ENCODE measurements around the gene SHLD1.
"Not testable (repeated sequence)": the region's sequence is repeated elsewhere in the genome, so short reads cannot be mapped to it uniquely, and the experiment has no call there.

SHLD1 gene

DNA sequence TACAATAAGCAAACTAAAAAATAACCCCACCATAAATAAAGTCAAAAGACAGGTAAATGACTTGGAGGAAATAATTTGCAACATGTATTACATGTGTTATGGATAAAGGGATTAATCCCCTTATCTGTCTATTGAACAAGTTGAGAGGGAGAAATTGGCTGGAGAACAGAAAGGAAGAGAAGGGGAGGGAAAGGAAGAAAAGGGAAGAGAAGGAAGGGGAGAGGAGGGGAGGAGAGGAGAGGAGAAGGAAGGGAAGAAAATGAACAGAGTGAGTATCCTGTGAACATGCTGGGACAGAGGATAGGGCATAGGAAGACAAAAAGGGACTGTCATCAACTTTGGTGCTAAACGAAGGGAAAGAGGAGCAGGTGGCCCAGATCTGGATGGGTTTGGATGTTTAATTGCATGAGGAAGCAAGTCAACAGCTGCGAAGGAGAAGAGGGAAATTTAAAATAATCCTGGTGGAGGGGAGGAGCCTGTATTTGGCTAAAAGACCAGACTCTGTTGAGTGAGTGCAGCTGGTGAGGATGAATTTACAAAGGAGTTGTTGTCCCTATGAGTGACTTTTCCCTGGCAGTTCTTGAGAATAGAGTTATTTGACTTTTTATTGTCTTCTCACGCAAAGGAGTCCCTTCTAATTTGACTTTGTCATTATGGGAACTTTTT, 14.2 kb upstream of the SHLD1 start:
- no peak for DNase-seq

DNA sequence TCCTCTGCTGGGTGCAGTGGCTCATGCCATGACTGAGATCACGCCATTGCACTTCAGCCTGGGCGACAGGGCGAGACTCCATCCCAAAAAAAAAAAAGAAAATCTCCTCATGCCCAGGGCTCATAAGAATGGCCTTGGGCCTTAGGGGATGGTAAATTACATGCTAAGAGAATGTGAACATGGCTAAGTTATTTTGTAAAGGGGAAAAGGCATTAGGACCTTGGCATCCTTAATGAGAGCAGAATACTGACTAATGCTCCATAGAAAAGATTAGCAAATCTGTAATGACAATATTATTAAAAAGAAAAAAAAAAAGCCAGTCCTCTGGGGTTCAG, 12.6 kb upstream of the SHLD1 start:
- no peak for DNase-seq

GRCh38 chr20:5737966-5738365, 12.2 kb upstream of the SHLD1 start:
- no peak for DNase-seq

DNA sequence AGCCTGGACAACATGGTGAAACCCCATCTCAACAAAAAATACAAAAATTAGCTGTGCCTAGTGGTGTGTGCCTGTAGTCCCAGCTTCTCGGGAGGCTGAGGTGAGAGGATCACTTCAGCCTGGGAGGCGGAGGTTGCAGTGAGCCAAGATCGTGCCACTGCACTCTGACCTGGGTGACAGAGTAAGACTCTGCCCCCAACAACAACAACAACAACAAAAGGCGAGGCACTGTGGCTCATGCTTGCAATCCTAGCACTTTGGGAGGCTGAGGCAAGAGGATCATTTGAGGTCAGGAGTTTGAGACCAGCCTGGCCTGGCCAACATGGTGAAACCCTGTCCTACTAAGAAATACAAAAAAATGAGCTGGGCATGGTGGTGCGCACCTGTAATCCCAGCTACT, 9.6 kb upstream of the SHLD1 start:
- not testable (repeated sequence) for DNase-seq

DNA sequence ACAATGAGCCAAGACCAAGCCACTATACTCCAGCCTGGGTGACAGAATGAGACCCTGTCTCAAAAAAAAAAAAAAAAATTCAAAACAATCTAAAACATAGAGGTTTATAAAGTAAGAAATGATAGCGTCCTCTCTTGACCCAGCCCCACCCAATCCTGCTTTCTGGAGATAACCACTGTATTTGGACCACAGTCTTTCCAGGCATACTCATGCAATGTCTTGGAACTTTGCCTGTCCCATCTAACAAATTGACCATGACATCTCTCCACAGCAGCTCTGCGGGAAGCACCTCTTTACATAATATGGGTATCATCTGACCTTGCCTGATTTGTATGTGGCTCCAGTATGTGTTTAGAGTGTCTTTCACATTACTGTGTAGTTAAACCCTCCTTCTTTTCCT, 9.1 kb upstream of the SHLD1 start:
- no peak for DNase-seq

- DNase-seq, result no peak
Measured at GRCh38 chr20:5742041-5742440, 8.2 kb upstream of the SHLD1 start.

DNA sequence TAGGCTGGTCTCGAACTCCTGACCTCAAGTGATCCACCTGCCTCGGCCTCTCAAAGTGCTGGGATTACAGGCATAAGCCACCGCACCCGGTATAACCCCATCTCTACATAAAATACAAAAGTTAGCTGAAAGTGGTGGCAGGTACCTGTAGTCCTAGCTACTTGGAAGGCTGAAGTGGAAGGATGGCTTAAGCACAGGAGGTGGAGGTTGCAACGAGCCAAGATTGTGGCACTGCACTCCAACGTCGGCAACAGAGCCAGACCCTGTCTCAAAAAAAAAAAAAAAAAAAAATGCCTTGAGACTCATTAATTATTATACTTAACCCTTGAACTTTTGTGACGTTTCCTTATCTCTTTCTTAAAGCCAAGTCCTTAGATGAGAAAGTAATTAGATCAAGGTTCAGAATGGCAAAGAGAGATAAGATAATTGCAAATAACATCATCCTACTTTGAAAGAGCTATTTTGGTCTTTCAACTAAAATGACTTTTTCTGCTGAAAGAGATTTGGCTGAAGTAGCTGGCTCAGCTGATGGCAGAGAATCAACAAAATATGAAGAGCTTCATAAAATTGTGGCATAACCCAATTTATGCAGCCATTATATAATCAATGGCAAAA, 4.7 kb upstream of the SHLD1 start:
- DNase-seq, result no peak

- no peak for DNase-seq
Measured at GRCh38 chr20:5746064-5746463, 4.1 kb upstream of the SHLD1 start.

DNA sequence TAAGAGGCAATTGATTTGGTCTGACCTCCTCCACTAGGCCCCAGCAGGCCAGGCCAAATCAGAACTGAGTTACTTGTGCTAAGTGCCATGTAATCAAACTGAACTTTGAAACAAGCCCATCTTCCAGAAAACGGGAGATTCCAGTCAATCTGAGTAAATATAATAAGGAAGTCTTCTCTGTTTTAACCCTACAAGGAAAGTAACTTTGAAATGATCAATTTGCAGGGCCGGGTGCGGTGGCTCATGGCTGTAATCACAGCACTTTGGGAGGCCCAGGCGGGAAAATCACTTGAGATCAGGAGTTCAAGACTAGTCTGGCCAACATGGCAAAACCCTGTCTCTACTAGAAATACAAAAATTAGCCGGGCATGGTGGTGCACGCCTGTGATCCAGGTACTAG, 2.0 kb upstream of the SHLD1 start:
- no peak for DNase-seq

- DNase-seq, result not testable (repeated sequence)
Measured at GRCh38 chr20:5749512-5749951, 669 bp upstream of the SHLD1 start.

GRCh38 chr20:5751856-5752255, 1.7 kb downstream of the SHLD1 start:
- no peak for DNase-seq

- no peak for DNase-seq
Measured at GRCh38 chr20:5753814-5754213, 3.6 kb downstream of the SHLD1 start.

DNA sequence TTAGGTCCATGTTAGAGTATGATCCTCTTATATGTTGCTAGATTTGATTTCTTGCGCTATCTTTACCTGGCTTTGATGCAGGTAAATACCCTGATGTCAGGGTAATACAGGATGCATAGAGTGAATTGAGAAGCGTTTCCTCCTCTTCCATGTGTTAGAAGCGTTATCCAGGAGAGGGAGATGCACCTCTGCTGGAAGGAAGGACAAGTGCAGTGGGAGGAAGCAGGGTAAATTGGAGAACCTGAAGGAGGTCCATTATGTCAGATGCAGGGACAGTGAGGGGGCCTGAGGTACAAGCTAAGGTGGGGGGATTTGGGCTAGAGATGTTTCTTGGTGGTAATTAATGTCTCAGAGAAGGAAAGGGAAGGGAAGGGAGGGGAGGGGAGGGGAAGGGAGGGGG, 7.7 kb downstream of the SHLD1 start:
- no peak for DNase-seq

DNA sequence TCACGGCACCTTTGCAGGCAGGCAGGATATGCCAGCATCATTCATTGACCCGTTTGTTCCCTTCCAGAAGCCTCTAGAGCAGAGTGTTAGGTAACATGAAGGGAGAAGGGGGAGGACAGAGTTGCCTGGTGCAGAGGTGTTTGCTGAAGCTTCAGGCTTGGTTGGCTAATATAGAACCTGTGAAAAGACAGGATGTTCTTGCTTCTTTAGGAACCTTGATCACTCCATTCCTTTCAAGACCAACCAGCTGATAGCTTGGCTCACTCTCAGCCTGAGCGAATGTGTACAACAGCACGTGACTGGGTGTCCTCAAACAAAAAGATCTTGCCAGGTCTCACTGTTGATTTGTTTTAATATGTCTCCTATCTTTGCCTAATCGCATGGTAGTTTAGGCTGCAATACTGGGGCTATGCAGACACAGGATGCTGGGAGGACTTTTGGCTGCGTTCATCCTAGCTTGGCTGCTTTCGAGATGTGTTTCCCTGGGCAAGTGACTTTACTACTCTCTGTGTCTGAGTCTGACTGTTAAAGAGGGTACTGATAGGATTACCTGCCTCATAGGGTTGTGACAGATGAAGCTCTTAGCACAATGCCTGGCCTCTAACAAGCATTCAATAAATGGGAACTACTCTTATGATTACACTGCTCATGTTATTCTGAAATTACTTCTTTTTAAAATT, 16.0 kb downstream of the SHLD1 start:
- DNase-seq, result peak in 8 of 56 donors; percentile 1 to 51 (median 12)

- DNase-seq, result no peak
Measured at GRCh38 chr20:5767493-5768098, 17.4 kb downstream of the SHLD1 start.

DNA sequence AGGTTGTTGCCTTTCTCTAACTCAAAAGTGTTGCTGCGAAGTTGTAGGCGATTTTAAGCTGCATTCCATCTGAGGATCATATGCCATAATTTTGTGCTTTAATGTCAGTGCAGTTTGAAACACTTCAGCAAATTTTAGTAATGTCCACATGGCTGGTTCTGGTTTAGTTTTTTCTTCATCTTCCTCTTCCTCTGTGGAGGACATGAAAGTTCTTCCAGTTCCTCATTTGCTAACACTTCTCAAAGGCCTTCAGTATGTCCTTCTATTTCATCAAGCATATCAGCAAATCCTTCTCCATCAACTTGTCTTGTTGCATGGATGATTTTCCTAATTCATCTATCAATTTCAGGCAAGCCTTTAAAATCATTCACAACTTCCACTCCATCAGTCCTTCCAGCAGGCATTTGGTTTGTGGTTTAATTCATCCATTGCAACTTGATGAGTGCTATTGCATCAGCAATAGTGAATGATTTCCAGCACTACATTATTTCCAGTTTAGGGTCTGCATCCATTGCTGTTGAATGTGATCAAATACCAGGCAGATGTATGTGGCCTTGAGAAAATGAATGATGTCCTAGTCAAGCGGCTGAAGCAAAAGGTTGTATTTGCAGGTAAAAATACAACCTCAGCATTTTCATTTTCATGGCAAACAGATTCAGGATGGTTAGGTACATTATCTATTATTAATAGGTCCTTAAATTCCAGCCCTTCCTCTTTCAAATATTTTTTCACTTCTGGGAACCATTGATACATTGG, 20.2 kb downstream of the SHLD1 start:
- DNase-seq, result no peak

GRCh38 chr20:5770987-5771318, 20.8 kb downstream of the SHLD1 start:
- no peak for DNase-seq

DNA sequence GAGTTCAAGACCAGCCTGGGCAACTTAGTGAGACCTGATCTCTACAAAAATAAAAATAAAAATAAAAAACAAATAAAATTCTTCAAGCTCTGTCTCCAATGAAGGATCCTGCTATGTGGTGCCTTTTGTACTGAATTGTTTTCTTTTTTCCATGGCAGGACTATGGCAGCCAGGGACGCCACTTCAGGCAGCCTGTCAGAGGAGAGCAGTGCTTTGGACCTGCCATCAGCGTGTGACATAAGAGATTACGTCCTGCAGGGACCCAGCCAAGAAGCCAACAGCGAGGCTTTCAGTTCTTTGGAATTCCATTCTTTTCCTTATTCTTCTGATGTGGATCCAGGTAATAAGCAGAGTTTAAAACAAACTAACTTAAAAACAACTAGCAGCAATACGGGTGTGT, 22.5 kb downstream of the SHLD1 start:
- no peak for DNase-seq

DNA sequence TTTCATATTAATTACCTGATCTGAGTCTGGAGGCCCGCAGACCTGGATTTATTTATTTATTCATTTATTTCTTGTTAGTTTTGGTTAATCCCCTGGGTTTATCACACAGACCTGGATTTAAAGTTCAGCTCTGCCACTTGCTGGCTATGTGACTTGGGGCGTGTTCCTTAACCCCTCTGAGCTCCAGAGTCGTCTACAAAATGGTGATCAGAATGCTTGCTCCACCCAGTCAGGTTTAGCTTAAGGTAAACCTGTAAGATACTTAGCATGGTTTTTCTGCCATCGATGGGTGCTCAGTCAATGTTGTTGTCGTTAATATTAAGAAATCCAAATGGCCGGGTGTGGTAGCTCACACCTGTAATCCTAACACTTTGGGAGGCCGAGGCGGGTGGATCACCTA, 23.4 kb downstream of the SHLD1 start:
- no peak for DNase-seq

GRCh38 chr20:5776077-5776476, 25.9 kb downstream of the SHLD1 start:
- no peak for DNase-seq

GRCh38 chr20:5779071-5779900, 29.1 kb downstream of the SHLD1 start:
- no peak for DNase-seq

Data from nucleus accumbens (tissue), 56 donors.